Measurements from ENCODE around the gene GOPC. TPM values are rescaled to one million over a fixed set of nuclear protein-coding genes. Genes with fewer than 3 reads are reported as not detected.
A peak's percentile ranks its signal among the peaks of the same experiment; 100 is the strongest.
"Not testable (repeated sequence)": the region's sequence is repeated elsewhere in the genome, so short reads cannot be mapped to it uniquely, and the experiment has no call there.

GOPC gene
- total RNA-seq, 1 donor from 2014 or later, result 11.3 TPM

- ATAC-seq, result no peak
Observed at GRCh38 chr6:117548797-117549301, 53.5 kb downstream of the GOPC start.

GRCh38 chr6:117547688-117548621 lies 54.4 kb downstream of the GOPC start:
- peak; percentile 12 for ATAC-seq

GRCh38 chr6:117546674-117547073 lies 55.6 kb downstream of the GOPC start:
- ATAC-seq, result no peak

GRCh38 chr6:117545161-117545595 lies 57.1 kb downstream of the GOPC start:
- ATAC-seq, result peak; percentile 87

GRCh38 chr6:117544716-117545115 lies 57.6 kb downstream of the GOPC start:
- no peak for ATAC-seq

GRCh38 chr6:117542493-117542892 lies 59.8 kb downstream of the GOPC start:
- ATAC-seq, result peak; percentile 33

- peak; percentile 91 for ATAC-seq
Observed at GRCh38 chr6:117540670-117541069, 61.6 kb downstream of the GOPC start.

GRCh38 chr6:117538615-117539014 lies 63.7 kb downstream of the GOPC start:
- no peak for ATAC-seq

- ATAC-seq, result no peak
Observed at GRCh38 chr6:117536317-117536716, 66.0 kb downstream of the GOPC start.

- ATAC-seq, result no peak
Observed at GRCh38 chr6:117534974-117535373, 67.3 kb downstream of the GOPC start.

GRCh38 chr6:117533775-117534174 lies 68.5 kb downstream of the GOPC start:
- no peak for ATAC-seq

GRCh38 chr6:117531809-117532725 lies 70.2 kb downstream of the GOPC start:
- ATAC-seq, result no peak

GRCh38 chr6:117531346-117531745 lies 71.0 kb downstream of the GOPC start:
- no peak for ATAC-seq

GRCh38 chr6:117530467-117531242 lies 71.7 kb downstream of the GOPC start:
- no peak for ATAC-seq

GRCh38 chr6:117525607-117526006 lies 76.7 kb downstream of the GOPC start:
- ATAC-seq, result no peak

- no peak for ATAC-seq
Observed at GRCh38 chr6:117521791-117522502, 80.4 kb downstream of the GOPC start.

- no peak for ATAC-seq
Observed at GRCh38 chr6:117520603-117521395, 81.5 kb downstream of the GOPC start.

GRCh38 chr6:117518870-117519269 lies 83.4 kb downstream of the GOPC start:
- ATAC-seq, result no peak

- not testable (repeated sequence) for ATAC-seq
Observed at GRCh38 chr6:117517995-117518394, 84.3 kb downstream of the GOPC start.

- no peak for ATAC-seq
Observed at GRCh38 chr6:117515326-117515725, 87.0 kb downstream of the GOPC start.

- no peak for ATAC-seq
Observed at GRCh38 chr6:117514655-117515054, 87.7 kb downstream of the GOPC start.

Measured in esophagus mucosa (tissue), 1 donor.